HEK293 (cell line): Measurements from ENCODE around the gene MAML1.
A peak's percentile ranks its signal among the peaks of the same experiment; 100 is the strongest.

Experiments used
- ATF2 ChIP-seq: fragments of 450-650 bp; formaldehyde crosslinking; IDR thresholded peaks from 2 replicates; pipeline ENCODE4 v1.5.1; 2016; ENCODE audit warnings: missing biosample characterization, missing genetic modification characterization, low read depth
- CTCF ChIP-seq: fragments of 450-650 bp; formaldehyde crosslinking; IDR thresholded peaks from 2 replicates; pipeline ENCODE4 v1.5.1; 2016; ENCODE audit warnings: missing biosample characterization, missing genetic modification characterization
- EGR2 ChIP-seq: fragments of 450-650 bp; formaldehyde crosslinking; IDR thresholded peaks from 2 replicates; pipeline ENCODE4 v1.5.1; 2016; ENCODE audit warnings: low read depth, missing biosample characterization, missing genetic modification characterization
- GLIS2 ChIP-seq: fragments of 450-650 bp; formaldehyde crosslinking; IDR thresholded peaks from 2 replicates; pipeline ENCODE4 v1.5.1; 2016; ENCODE audit warnings: missing biosample characterization, missing genetic modification characterization
- IKZF3 ChIP-seq: fragments of 450-650 bp; IDR thresholded peaks from 2 replicates; pipeline ENCODE4 v1.5.0; 2018; ENCODE audit warnings: missing biosample characterization, mild to moderate bottlenecking, missing genetic modification characterization, moderate library complexity
- MEIS1 ChIP-seq: sonication (generic); formaldehyde crosslinking; IDR thresholded peaks from 2 replicates; pipeline ENCODE4 v1.8.1; 2022; ENCODE audit warnings: missing genetic modification reagents, mild to moderate bottlenecking, borderline replicate concordance
- OSR2 ChIP-seq: fragments of 450-650 bp; formaldehyde crosslinking; IDR thresholded peaks from 2 replicates; pipeline ENCODE4 v1.5.1; 2016; ENCODE audit warnings: missing biosample characterization, missing genetic modification characterization
- SP2 ChIP-seq: fragments of 450-650 bp; formaldehyde crosslinking; IDR thresholded peaks from 2 replicates; pipeline ENCODE4 v1.5.1; 2016; ENCODE audit warnings: missing biosample characterization, missing genetic modification characterization
- SP7 ChIP-seq: fragments of 450-650 bp; formaldehyde crosslinking; IDR thresholded peaks from 2 replicates; pipeline ENCODE4 v1.5.1; 2016; ENCODE audit warnings: missing biosample characterization, missing genetic modification characterization
- TSHZ1 ChIP-seq: fragments of 450-650 bp; formaldehyde crosslinking; IDR thresholded peaks from 2 replicates; pipeline ENCODE4 v1.5.1; 2016; ENCODE audit warnings: missing biosample characterization, missing genetic modification characterization, borderline replicate concordance
- WT1 ChIP-seq: fragments of 450-650 bp; formaldehyde crosslinking; IDR thresholded peaks from 2 replicates; pipeline ENCODE4 v1.5.1; 2016; ENCODE audit warnings: missing biosample characterization, missing genetic modification characterization
- ZBTB17 ChIP-seq: fragments of 450-650 bp; formaldehyde crosslinking; IDR thresholded peaks from 2 replicates; pipeline ENCODE4 v1.5.1; 2016; ENCODE audit warnings: missing biosample characterization, missing genetic modification characterization
- ZBTB20 ChIP-seq: fragments of 450-650 bp; formaldehyde crosslinking; IDR thresholded peaks from 2 replicates; pipeline ENCODE4 v1.5.1; 2016; ENCODE audit warnings: missing biosample characterization, missing genetic modification characterization
- ZFP41 ChIP-seq: fragments of 450-650 bp; formaldehyde crosslinking; IDR thresholded peaks from 2 replicates; pipeline ENCODE4 v1.5.1; 2016; ENCODE audit warnings: missing biosample characterization, missing genetic modification characterization, borderline replicate concordance
- ZIC2 ChIP-seq: fragments of 450-650 bp; formaldehyde crosslinking; IDR thresholded peaks from 2 replicates; pipeline ENCODE4 v1.5.1; 2016; ENCODE audit warnings: missing biosample characterization, missing genetic modification characterization
- ZNF10 ChIP-seq: fragments of 450-650 bp; formaldehyde crosslinking; IDR thresholded peaks from 2 replicates; pipeline ENCODE4 v1.5.1; 2017; ENCODE audit warnings: missing biosample characterization, missing genetic modification characterization
- ZNF18 ChIP-seq: fragments of 450-650 bp; formaldehyde crosslinking; IDR thresholded peaks from 2 replicates; pipeline ENCODE4 v1.5.1; 2016; ENCODE audit warnings: missing biosample characterization, missing genetic modification characterization
- ZNF214 ChIP-seq: fragments of 450-650 bp; formaldehyde crosslinking; IDR thresholded peaks from 2 replicates; pipeline ENCODE4 v1.5.1; 2017; ENCODE audit warnings: missing biosample characterization, mild to moderate bottlenecking, missing genetic modification characterization, borderline replicate concordance
- ZNF223 ChIP-seq: fragments of 450-650 bp; formaldehyde crosslinking; IDR thresholded peaks from 2 replicates; pipeline ENCODE4 v1.5.1; 2016; ENCODE audit warnings: missing biosample characterization, missing genetic modification characterization
- ZNF335 ChIP-seq: fragments of 450-650 bp; formaldehyde crosslinking; conservative IDR thresholded peaks from 2 replicates; pipeline ENCODE4 v1.5.1; 2016; ENCODE audit warnings: missing biosample characterization, missing genetic modification characterization
- ZNF473 ChIP-seq: fragments of 450-650 bp; formaldehyde crosslinking; IDR thresholded peaks from 2 replicates; pipeline ENCODE4 v1.5.1; 2017; ENCODE audit warnings: missing biosample characterization, missing genetic modification characterization
- ZNF530 ChIP-seq: fragments of 450-650 bp; formaldehyde crosslinking; IDR thresholded peaks from 2 replicates; pipeline ENCODE4 v1.5.1; 2016; ENCODE audit warnings: low read depth, missing biosample characterization, missing genetic modification characterization
- ZNF561 ChIP-seq: fragments of 450-650 bp; IDR thresholded peaks from 2 replicates; pipeline ENCODE4 v1.5.1; 2018; ENCODE audit warnings: missing biosample characterization, missing genetic modification characterization, borderline replicate concordance
- ZNF610 ChIP-seq: fragments of 450-650 bp; formaldehyde crosslinking; IDR thresholded peaks from 2 replicates; pipeline ENCODE4 v1.5.1; 2016; ENCODE audit warnings: missing biosample characterization, missing genetic modification characterization, borderline replicate concordance
- ZNF629 ChIP-seq: fragments of 450-650 bp; formaldehyde crosslinking; IDR thresholded peaks from 2 replicates; pipeline ENCODE4 v1.5.1; 2017; ENCODE audit warnings: missing biosample characterization, missing genetic modification characterization
- ZNF658 ChIP-seq: fragments of 450-650 bp; formaldehyde crosslinking; IDR thresholded peaks from 2 replicates; pipeline ENCODE4; 2016; ENCODE audit warnings: missing biosample characterization, missing genetic modification characterization
- ZSCAN4 ChIP-seq: fragments of 450-650 bp; formaldehyde crosslinking; IDR thresholded peaks from 2 replicates; pipeline ENCODE4 v1.5.1; 2017; ENCODE audit warnings: missing biosample characterization, missing genetic modification characterization
- ZXDB ChIP-seq: fragments of 450-650 bp; formaldehyde crosslinking; IDR thresholded peaks from 2 replicates; pipeline ENCODE4 v1.5.1; 2016; ENCODE audit warnings: missing biosample characterization, missing genetic modification characterization

MAML1 gene

GRCh38 chr5:179821298-179822058, 88.9 kb downstream of the MAML1 start (continued):
- TF ChIP-seq TSHZ1 (tag by site-specific recombination) (no peak), IKZF3 (tag by site-specific recombination) (peak; percentile 47), ZNF629 (tag by site-specific recombination) (peak; percentile 50; the same call in 1 of the 2 replicates), ZNF18 (tag by site-specific recombination) (peak; percentile 98), ZNF335 (tag by site-specific recombination) (peak; percentile 57), ZNF10 (no peak), ZIC2 (tag by site-specific recombination) (peak; percentile 86), ZNF610 (tag by site-specific recombination) (peak; percentile 63; the same call in 1 of the 2 replicates), ZNF214 (tag by site-specific recombination) (no peak), OSR2 (tag by site-specific recombination) (peak; percentile 84), ZNF223 (tag by site-specific recombination) (no peak), GLIS2 (tag by site-specific recombination) (peak; percentile 97), SP2 (tag by site-specific recombination) (peak; percentile 95), ZNF530 (tag by site-specific recombination) (no peak), CTCF (peak; percentile 86), EGR2 (tag by site-specific recombination) (peak; percentile 51), SP7 (tag by site-specific recombination) (peak; percentile 62; the same call in 1 of the 2 replicates), ZNF561 (tag by site-specific recombination) (no peak), ZNF658 (no peak), ATF2 (tag by site-specific recombination) (no peak; the same call in 1 of the 2 replicates), ZBTB20 (no peak; the same call in 1 of the 2 replicates), MEIS1 (no peak), ZXDB (tag by site-specific recombination) (peak; percentile 78), WT1 (tag by site-specific recombination) (peak; percentile 75), ZSCAN4 (no peak), ZNF473 (tag by site-specific recombination) (no peak), ZFP41 (no peak), ZBTB17 (tag by site-specific recombination) (peak; percentile 60; the same call in 1 of the 2 replicates)
